Fibroblast of the conjunctiva (primary cell): Measurements from ENCODE around the gene RASSF8.
"Not testable (repeated sequence)": the region's sequence is repeated elsewhere in the genome, so short reads cannot be mapped to it uniquely, and the experiment has no call there.

Experiments
- DNase-seq: peaks from one replicate; pipeline ENCODE4 v3.0.0-alpha.2; 2010; ENCODE audit warnings: low read depth

The RASSF8 gene

DNA sequence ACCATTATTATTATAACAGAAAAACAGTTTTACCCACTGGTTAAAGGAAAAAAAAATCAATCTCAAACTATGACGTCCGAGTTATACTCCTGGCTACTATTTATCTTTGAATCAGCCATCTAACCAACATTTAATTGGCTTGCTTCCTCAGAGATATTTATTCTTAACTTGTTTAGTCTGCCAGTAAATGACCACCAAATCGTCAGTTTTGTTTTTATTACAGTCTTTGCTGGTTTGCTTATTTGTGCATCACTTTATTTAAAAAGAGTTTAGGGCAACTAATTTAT, 71.2 kb downstream of the RASSF8 start:
- DNase-seq: no peak

DNA sequence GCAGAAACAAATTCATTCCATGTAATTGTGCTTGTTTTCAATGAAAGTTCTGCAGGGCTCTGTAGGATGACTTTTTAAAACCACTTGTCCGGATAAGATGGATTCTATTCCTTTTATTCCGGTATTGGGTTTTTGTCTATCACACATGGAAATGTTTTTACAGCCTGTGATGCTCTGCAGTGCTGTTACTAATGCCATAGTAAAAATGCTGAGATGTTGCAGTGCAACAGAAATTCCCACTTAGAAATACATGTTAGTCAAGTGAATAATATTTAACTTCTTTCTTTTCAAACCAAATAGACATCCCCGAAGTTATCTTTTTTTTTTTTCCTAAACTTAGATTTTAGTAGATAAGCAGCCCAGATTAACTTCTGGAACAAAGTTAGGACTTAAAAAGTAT, 71.9 kb downstream of the RASSF8 start:
- no peak for DNase-seq

- DNase-seq: no peak
Observed at GRCh38 chr12:26031318-26031717, 72.8 kb downstream of the RASSF8 start.

- no peak for DNase-seq
Observed at GRCh38 chr12:26031827-26032226, 73.3 kb downstream of the RASSF8 start.

DNA sequence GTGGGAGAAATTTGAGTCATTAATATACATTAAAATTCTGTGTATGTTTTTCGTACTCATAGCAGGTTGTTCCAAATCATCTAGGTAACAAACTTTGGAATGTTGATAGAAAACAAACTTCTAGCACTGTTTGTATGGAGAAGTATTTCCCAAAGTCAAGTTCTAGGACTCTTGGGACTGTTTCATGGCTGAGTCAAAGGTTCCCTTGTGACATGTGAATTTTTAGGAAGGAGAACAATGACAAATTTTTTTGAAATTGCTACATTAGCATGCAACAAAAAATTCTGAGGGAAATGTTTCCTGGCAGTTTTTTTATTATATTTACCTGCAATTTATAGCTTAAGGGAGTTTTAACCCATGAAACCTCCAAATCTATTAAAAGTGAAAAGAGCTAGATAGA, 73.8 kb downstream of the RASSF8 start:
- DNase-seq: no peak

DNA sequence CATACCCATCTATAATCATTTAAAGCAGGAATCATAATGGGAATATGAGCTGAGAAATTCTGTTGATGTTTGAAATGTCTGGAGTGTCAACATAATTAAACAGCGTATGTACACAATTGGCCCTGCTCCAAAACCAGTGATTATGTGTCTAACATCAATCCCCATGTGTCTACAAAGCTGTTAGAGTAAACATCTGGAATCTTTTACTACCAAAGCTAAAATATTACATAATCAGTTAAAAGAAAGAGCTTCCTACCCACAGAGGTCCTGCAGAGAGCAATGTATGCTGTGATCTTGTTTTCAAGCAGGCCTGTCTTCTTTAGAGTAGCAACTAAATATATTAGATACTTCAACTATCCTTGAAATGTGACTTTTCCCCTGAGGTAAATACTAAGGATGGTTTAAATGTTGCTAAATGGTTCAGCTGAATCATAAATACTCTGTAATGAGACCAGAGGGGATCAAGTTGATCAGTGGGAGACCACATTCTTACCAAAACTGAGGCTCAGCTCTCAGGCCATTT, 74.3 kb downstream of the RASSF8 start:
- no peak for DNase-seq

GRCh38 chr12:26034371-26035142, 76.1 kb downstream of the RASSF8 start:
- DNase-seq: no peak

GRCh38 chr12:26036877-26037276, 78.4 kb downstream of the RASSF8 start:
- no peak for DNase-seq

GRCh38 chr12:26037615-26038220, 79.2 kb downstream of the RASSF8 start:
- no peak for DNase-seq

GRCh38 chr12:26042645-26043044, 84.2 kb downstream of the RASSF8 start:
- no peak for DNase-seq

DNA sequence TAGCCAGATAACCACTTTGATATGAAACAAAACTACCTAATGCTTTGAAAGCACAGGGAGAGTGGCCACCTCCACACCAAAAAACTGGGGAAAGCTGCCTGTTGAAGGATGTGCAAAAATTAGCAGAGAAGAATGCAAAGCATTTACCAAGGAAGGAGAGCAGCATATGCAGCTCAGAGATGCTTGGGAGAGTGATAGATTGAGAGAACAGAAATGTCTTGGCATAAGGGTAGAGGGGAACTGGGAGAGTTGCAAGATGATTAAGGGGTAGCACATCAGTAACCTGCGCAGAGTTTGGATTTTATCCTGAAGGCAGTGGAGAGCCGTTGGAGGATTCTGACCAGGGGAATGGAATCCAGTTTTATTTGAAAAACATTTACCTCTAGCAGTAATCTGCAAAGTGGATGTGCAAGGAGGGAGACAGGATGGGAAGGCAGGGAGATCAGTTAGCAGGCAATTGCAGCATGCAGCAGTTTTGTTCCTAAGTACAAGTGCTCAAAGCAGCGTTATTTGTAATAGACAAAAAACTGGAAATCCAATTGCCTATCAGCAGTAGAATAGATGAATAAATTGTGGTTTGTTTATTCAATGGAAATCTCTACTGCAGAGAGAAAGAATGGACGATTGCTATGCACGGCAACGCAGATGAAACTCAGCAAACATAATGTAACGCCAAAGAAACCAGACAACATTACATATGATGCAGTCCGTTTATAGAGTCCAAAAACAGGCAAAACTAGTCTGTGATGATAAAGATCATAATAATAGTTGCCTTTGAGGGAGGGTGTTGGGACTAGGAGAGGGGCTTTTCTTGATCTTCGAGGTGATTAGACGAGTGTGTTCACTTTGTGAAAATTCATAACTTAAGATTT, 84.9 kb downstream of the RASSF8 start:
- DNase-seq: no peak

DNA sequence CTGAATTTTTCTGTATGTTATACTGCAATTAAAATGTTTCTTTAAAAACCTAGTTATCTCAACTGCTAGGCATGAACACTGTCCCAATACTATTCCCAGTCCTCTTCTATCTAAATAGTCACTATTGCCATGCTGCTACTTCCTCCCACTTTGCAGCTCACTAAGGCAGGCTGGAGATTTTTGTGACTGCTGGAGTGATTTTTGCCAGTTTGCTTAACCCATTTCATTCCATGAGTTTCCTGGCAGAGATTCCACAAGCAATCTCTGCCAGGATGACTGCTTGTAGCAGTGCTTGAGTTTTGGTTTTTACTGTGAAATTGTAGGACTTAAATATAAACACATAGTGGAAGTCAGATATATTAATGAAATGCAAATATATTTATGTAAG, 85.5 kb downstream of the RASSF8 start:
- no peak for DNase-seq

DNA sequence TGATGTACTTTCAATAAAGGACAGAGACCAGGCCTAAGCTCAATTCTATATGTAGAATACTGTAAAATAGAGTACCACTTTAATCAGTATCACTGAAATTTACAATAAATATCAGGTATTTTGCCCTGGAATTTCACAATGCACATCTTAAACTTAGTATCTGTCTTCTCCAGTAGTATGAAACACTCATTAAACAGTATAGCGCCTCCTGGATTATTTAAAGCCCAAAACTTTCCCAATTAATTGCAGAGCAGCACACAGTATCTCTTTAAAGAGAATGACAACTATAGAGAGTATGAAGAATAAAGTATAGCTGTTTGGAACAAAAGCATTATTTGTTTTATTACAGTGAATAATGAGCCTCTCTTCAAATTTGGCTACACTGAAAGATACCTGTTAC, 86.1 kb downstream of the RASSF8 start:
- no peak for DNase-seq

- DNase-seq: no peak
Observed at GRCh38 chr12:26046203-26046602, 87.7 kb downstream of the RASSF8 start.

DNA sequence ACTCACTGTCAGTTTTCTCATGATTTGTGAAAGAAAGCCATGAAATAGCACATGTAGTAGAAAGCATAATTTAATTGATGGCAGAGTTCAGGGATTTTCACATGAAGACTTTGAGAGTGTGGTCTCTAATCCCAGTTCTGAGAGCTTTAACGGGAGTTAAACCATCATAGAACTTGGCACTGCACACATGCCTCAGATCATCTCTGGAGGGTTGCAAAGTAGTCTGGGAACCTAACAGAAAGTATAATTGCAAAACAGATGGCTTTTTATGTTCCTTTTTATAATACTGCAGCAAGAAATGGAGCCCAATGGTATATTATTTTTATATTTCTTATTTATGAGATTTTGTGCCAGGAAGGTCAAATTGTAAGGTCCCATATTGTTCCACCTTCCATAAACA, 88.4 kb downstream of the RASSF8 start:
- no peak for DNase-seq

GRCh38 chr12:26047401-26048226, 89.1 kb downstream of the RASSF8 start:
- no peak for DNase-seq

GRCh38 chr12:26052652-26053051, 94.2 kb downstream of the RASSF8 start:
- DNase-seq: no peak

- DNase-seq: no peak
Observed at GRCh38 chr12:26054383-26054782, 95.9 kb downstream of the RASSF8 start.

GRCh38 chr12:26055087-26055486, 96.6 kb downstream of the RASSF8 start:
- DNase-seq: no peak

- DNase-seq: no peak
Observed at GRCh38 chr12:26056335-26056734, 97.9 kb downstream of the RASSF8 start.

DNA sequence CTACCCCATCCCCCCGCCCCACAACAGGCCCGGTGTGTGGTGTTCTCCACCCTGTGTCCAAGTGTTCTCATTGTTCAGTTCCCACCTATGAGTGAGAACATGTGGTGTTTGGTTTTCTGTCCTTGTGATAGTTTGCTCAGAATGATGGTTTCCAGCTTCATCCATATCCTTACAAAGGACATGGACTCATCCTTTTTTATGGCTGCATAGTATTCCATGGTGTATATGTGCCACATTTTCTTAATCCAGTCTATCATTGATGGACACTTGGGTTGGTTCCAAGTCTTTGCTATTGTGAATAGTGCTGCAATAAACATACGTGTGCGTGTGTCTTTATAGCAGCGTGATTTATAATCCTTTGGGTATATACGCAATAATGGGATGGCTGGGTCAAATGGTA, 98.8 kb downstream of the RASSF8 start:
- DNase-seq: not testable (repeated sequence)

GRCh38 chr12:26058308-26058707, 99.8 kb downstream of the RASSF8 start:
- DNase-seq: no peak
